ENCODE results near the gene CCDC6. TPM values are rescaled to one million over a fixed set of nuclear protein-coding genes. Genes with fewer than 3 reads are reported as not detected.
"Not testable (repeated sequence)": the region's sequence is repeated elsewhere in the genome, so short reads cannot be mapped to it uniquely, and the experiment has no call there.

The CCDC6 gene
- total RNA-seq, 3 donors from 2014 or later (not counting 1 experiment from before 2014, with no cell fraction given), result 19.7 to 23.4 (median 20.8) TPM

DNA sequence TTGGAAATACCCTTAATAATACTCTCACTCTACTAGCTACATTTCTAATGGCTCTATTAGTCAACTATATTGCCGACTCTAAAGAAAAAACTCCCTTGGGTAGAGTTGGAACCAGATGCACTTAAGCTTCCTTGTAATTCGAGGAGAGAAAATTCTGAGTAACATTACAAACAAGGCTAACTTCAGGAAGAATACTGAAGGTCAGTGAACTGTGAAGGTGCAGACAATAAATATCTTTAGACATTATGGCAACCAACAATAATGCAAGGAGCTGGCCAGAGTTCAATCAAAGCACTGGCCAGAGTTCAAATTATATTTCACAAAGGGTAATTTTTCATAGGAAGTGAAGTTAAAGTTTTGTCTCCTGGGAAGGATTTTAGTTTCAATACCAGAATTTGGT lies 112.4 kb downstream of the CCDC6 start:
- ATAC-seq (no peak), DNase-seq (no peak)
- intact Hi-C loops (cut with micrococcal nuclease), result no loop called here
- Histone ChIP-seq H3K27ac (ENCODE audit: low read length) (no peak overlapping the region), H3K4me1 (ENCODE audit: control insufficient read depth, insufficient read depth, low read length) (no peaks in the 10 kb centered on the region), H3K27me3 (ENCODE audit: control insufficient read depth, insufficient read depth, low read length) (no peaks in the 10 kb centered on the region), H3K9me3 (ENCODE audit: control insufficient read depth, insufficient read depth, low read length) (no peaks in the 10 kb centered on the region), H3K4me3 (ENCODE audit: low read length) (no peak overlapping the region), H3K36me3 (ENCODE audit: control insufficient read depth, insufficient read depth, low read length) (peaks cover 45% of the 10 kb centered on the region)
- Mint-ChIP-seq H3K27me3 (ENCODE audit: low read depth in 2 of 2) (no peaks in the 10 kb centered on the region), H3K27ac (no peak overlapping the region), H3K9me3 (no peaks in the 10 kb centered on the region), H3K4me3 (no peak overlapping the region), H3K4me1 (peaks cover 5 to 11% of the 10 kb centered on the region in 2 donors), H3K36me3 (peaks cover 11% of the 10 kb centered on the region)
- 90% methylated on average over 2 of the region's 2 CpGs for WGBS (ENCODE audit: insufficient coverage)
- TF ChIP-seq CTCF (IDR thresholded peaks at IDR 0.05), result no peak

- TF ChIP-seq CTCF (IDR thresholded peaks at IDR 0.05), result no peak
- H3K27me3 Mint-ChIP-seq (ENCODE audit: low read depth in 2 of 2), result no peaks in the 10 kb centered on the region
- no peaks in the 10 kb centered on the region for H3K9me3 Mint-ChIP-seq
- intact Hi-C loops (cut with micrococcal nuclease), result no loop called here
- Histone ChIP-seq H3K27me3 (ENCODE audit: control insufficient read depth, insufficient read depth, low read length) (no peaks in the 10 kb centered on the region), H3K9me3 (ENCODE audit: control insufficient read depth, insufficient read depth, low read length) (no peaks in the 10 kb centered on the region), H3K27ac (ENCODE audit: low read length) (no peak overlapping the region), H3K4me3 (ENCODE audit: low read length) (no peak overlapping the region), H3K4me1 (ENCODE audit: control insufficient read depth, insufficient read depth, low read length) (no peaks in the 10 kb centered on the region), H3K36me3 (ENCODE audit: control insufficient read depth, insufficient read depth, low read length) (peaks cover 42% of the 10 kb centered on the region)
- H3K4me3 Mint-ChIP-seq, result no peak overlapping the region
- H3K27ac Mint-ChIP-seq, result no peak overlapping the region
- DNase-seq (no peak), ATAC-seq (no peak)
- 89% methylated on average over 13 of the region's 13 CpGs for WGBS (ENCODE audit: insufficient coverage)
- H3K4me1 Mint-ChIP-seq, result peaks cover 5 to 11% of the 10 kb centered on the region in 2 donors
- H3K36me3 Mint-ChIP-seq, result peaks cover 11% of the 10 kb centered on the region
Measured at GRCh38 chr10:59792812-59793211, 113.5 kb downstream of the CCDC6 start.

DNA sequence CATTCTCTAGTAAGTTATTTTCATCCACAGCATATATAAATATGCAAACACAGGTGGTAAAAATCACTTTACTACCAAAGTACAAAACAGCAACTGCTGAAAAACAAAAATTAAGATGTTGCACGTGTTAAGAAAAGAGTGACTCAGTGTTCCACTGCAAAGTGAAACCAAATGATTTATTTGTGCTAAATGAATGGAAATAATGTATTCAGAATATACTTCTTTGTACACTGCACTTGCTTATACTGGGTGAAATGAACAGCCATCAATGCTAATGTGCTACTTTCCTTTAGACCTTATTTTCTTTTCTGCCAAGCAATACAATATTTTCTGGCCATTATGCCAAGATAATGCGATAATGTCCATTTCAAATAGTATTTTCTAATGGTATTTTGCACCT lies 114.8 kb downstream of the CCDC6 start:
- Mint-ChIP-seq H3K4me1 (peaks cover 5 to 11% of the 10 kb centered on the region in 2 donors), H3K27me3 (ENCODE audit: low read depth in 2 of 2) (no peaks in the 10 kb centered on the region), H3K4me3 (no peak overlapping the region), H3K27ac (no peak overlapping the region), H3K9me3 (no peaks in the 10 kb centered on the region), H3K36me3 (peaks cover 11% of the 10 kb centered on the region)
- Histone ChIP-seq H3K9me3 (ENCODE audit: control insufficient read depth, insufficient read depth, low read length) (no peaks in the 10 kb centered on the region), H3K4me3 (ENCODE audit: low read length) (no peak overlapping the region), H3K4me1 (ENCODE audit: control insufficient read depth, insufficient read depth, low read length) (no peaks in the 10 kb centered on the region), H3K36me3 (ENCODE audit: control insufficient read depth, insufficient read depth, low read length) (peaks cover 38% of the 10 kb centered on the region), H3K27me3 (ENCODE audit: control insufficient read depth, insufficient read depth, low read length) (no peaks in the 10 kb centered on the region), H3K27ac (ENCODE audit: low read length) (no peak overlapping the region)
- DNase-seq, result no peak
- no peak for ATAC-seq
- WGBS (ENCODE audit: insufficient coverage), result 92% methylated on average over 2 of the region's 2 CpGs
- no peak for TF ChIP-seq CTCF (IDR thresholded peaks at IDR 0.05)
- intact Hi-C loops (cut with micrococcal nuclease), result no loop called here

DNA sequence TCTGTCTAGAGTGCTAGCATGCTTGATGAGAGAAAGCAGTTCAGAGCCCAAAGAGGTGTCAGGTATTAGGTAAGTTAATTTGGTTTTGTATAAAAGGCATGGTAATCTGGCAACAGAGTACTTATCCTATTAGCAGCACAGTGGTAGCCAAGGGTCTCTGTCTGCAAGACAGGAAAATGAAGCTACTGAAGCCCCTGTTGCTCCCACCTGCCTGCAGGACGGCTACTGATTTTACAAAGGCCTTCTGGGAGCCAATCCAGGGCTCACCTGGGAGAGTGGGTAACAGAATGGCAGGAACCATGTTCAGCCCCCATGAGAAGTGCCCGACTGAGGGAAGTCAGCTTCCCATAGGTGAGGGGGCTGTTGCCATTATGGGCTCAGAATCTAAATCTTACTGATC lies 116.3 kb downstream of the CCDC6 start:
- H3K9me3 Mint-ChIP-seq; ATAC-seq; H3K4me3 Mint-ChIP-seq; H3K27me3 ChIP-seq (ENCODE audit: control insufficient read depth, insufficient read depth, low read length); H3K4me1 ChIP-seq (ENCODE audit: control insufficient read depth, insufficient read depth, low read length); intact Hi-C loops (cut with micrococcal nuclease); H3K27ac ChIP-seq (ENCODE audit: low read length); H3K4me3 ChIP-seq (ENCODE audit: low read length); H3K9me3 ChIP-seq (ENCODE audit: control insufficient read depth, insufficient read depth, low read length); H3K4me1 Mint-ChIP-seq; H3K27ac Mint-ChIP-seq; DNase-seq; H3K27me3 Mint-ChIP-seq (ENCODE audit: low read depth in 2 of 2): not testable (repeated sequence)
- WGBS (ENCODE audit: insufficient coverage), result 50% methylated on average over 2 of the region's 2 CpGs
- peaks cover 36% of the 10 kb centered on the region for H3K36me3 ChIP-seq (ENCODE audit: control insufficient read depth, insufficient read depth, low read length)
- peaks cover 11% of the 10 kb centered on the region for H3K36me3 Mint-ChIP-seq

DNA sequence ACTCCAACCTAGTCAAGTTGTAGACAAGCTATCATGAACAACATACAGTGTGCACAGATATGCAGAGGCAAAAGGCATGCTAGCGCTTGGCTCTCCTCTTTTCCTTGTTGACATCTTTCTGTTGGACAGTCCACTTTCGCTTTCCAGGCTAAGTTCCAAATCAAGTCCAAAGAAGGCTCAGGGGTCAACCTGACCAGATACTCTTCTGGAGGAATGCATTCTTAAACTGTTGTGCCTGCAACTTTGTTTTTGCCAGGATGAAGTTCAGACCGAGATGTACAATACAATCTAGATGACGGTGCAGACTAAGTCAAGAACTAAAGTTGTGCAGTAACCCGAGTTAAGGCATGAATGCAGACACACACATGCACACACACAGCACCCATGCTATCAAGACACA lies 117.4 kb downstream of the CCDC6 start:
- peaks cover 11% of the 10 kb centered on the region for H3K36me3 Mint-ChIP-seq
- H3K4me3 ChIP-seq (ENCODE audit: low read length); intact Hi-C loops (cut with micrococcal nuclease); ATAC-seq; H3K27me3 ChIP-seq (ENCODE audit: control insufficient read depth, insufficient read depth, low read length); H3K4me1 ChIP-seq (ENCODE audit: control insufficient read depth, insufficient read depth, low read length); H3K9me3 Mint-ChIP-seq; H3K27ac Mint-ChIP-seq; H3K9me3 ChIP-seq (ENCODE audit: control insufficient read depth, insufficient read depth, low read length); DNase-seq; H3K4me3 Mint-ChIP-seq; H3K27me3 Mint-ChIP-seq (ENCODE audit: low read depth in 2 of 2); H3K4me1 Mint-ChIP-seq; H3K27ac ChIP-seq (ENCODE audit: low read length): not testable (repeated sequence)
- WGBS (ENCODE audit: insufficient coverage), result 94% methylated on average over 5 of the region's 5 CpGs
- peaks cover 32% of the 10 kb centered on the region for H3K36me3 ChIP-seq (ENCODE audit: control insufficient read depth, insufficient read depth, low read length)

DNA sequence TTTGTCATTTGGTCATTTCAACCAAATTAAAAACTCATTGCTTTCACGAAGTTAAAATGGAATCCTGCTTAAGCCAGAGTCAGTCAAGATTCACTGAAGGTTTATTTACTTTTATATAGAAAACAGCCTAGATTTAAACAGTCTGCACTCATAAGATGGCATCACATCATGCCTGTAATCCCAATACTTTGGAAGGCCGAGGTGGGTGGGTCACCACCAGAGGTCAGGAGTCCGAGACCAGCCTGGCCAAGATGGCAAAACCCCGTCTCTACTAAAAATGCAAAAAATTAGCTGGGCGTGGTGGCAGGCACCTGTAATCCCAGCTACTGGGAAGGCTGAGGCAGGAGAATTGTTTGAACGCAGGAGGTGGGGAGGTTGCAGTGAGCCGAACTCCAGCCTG lies 119.3 kb downstream of the CCDC6 start:
- H3K27ac ChIP-seq (ENCODE audit: low read length); H3K27me3 Mint-ChIP-seq (ENCODE audit: low read depth in 2 of 2); H3K4me3 ChIP-seq (ENCODE audit: low read length); H3K9me3 ChIP-seq (ENCODE audit: control insufficient read depth, insufficient read depth, low read length); H3K27me3 ChIP-seq (ENCODE audit: control insufficient read depth, insufficient read depth, low read length); H3K4me1 ChIP-seq (ENCODE audit: control insufficient read depth, insufficient read depth, low read length); H3K9me3 Mint-ChIP-seq; H3K27ac Mint-ChIP-seq; DNase-seq; H3K36me3 Mint-ChIP-seq; H3K4me1 Mint-ChIP-seq; H3K4me3 Mint-ChIP-seq; intact Hi-C loops (cut with micrococcal nuclease); ATAC-seq: not testable (repeated sequence)
- peaks cover 18% of the 10 kb centered on the region for H3K36me3 ChIP-seq (ENCODE audit: control insufficient read depth, insufficient read depth, low read length)
- WGBS (ENCODE audit: insufficient coverage), result 96% methylated on average over 7 of the region's 7 CpGs

Data from natural killer cell (primary cell).